GM13977 (cell line): ENCODE results near the gene DHX8.
"Not testable (repeated sequence)": the region's sequence is repeated elsewhere in the genome, so short reads cannot be mapped to it uniquely, and the experiment has no call there.

Experiments
- DNase-seq: peaks from one replicate; pipeline ENCODE4 v3.0.0; 2012; ENCODE audit warnings: low spot score
- in situ Hi-C: fragments of 300-500 bp; cut with MboI; formaldehyde crosslinking; loops from one replicate; pipeline ENCODE4 v1.12.0; 2022; ENCODE audit warnings: low sequenced_read_pairs, low pct_unique_long_range_greater_than_20kb, mixed read lengths, inconsistent platforms; ENCODE audit not compliant: unreplicated experiment
- TF ChIP-seq, protein P1 (sequence below): IDR thresholded peaks from 2 replicates; pipeline ENCODE4 v1.5.1; 2012; ENCODE audit warnings: mild to moderate bottlenecking, control low read depth; ENCODE audit not compliant: insufficient read depth; ENCODE audit errors: extremely low read depth, missing control alignments

Gene DHX8

DNA sequence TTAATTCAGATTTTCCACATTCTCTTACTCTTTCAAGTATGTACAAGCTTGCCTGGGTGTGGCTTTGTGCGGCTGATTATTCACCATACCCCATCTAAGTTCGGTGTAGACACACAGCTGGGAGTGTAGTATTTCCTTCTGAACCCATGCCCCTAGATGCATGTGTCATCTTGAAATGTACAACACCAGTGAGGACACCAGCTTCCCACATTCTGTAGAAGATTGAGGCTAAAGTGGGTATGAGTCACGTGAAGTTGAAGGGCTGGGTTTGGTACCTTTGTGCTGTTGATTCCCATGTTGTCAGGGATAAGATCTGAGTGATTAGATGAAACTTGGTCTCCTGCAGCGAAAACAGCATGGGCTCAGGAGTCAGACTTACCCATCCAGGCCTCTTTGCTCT is 14.6 kb upstream of the DHX8 start:
- no peak for DNase-seq
- TF ChIP-seq, protein P1, sequence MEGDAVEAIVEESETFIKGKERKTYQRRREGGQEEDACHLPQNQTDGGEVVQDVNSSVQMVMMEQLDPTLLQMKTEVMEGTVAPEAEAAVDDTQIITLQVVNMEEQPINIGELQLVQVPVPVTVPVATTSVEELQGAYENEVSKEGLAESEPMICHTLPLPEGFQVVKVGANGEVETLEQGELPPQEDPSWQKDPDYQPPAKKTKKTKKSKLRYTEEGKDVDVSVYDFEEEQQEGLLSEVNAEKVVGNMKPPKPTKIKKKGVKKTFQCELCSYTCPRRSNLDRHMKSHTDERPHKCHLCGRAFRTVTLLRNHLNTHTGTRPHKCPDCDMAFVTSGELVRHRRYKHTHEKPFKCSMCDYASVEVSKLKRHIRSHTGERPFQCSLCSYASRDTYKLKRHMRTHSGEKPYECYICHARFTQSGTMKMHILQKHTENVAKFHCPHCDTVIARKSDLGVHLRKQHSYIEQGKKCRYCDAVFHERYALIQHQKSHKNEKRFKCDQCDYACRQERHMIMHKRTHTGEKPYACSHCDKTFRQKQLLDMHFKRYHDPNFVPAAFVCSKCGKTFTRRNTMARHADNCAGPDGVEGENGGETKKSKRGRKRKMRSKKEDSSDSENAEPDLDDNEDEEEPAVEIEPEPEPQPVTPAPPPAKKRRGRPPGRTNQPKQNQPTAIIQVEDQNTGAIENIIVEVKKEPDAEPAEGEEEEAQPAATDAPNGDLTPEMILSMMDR: no peak
- in situ Hi-C loops: no loop called here

DNA sequence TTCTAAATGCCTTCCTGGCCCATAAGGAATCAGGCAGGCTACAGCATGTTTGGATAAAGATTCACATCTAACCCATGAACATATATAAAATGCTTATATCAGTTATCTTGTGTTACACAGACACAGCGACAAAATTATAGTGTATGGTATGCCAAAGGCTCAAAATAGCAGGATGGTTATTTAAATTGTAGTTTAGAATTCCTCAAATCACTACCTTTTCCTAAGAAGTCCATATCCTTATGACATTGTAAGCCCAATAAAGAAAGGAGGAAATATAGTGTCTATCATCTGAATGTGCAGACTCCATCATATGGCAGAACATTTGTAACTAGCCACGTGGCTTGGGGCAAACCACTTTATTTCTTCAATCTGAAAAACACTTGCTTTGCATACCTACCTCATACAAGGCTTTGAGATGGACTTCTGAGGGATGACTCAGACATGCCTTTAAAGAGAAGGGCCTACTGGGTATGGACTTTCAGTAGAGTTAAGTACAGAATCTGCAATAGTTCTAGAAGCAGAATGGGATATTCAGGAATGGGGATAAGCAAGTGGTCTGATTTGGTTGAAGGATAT is 12.1 kb upstream of the DHX8 start:
- no peak for DNase-seq
- in situ Hi-C loops: no loop called here
- TF ChIP-seq, protein P1: no peak

DNA sequence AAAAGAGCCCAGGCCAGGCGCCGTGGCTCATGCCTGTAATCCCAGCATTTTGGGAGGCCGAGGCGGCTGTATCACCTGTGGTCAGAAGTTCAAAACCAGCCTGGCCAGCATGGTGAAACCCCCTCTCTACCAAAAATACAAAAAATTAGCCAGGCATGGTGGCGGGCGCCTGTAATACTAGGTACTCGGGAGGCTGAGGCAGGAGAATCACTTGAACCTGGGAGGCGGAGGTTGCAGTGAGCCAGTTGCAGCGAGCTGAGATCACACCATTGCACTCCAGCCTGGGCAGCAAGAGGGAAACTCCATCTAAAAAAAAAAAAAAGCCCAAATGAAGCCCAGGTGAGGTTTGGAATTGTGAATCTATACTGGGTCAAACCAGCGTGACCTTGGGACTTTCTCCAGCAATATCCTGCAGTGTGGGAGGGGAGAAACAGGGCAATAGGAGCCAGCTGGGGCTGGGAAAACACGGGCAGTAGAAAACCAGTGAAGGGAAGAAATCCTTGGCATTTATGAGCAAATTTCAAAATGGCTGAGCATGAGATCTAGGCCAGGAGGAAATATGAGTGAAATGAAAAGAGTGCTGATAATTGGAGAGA is 8.2 kb upstream of the DHX8 start:
- in situ Hi-C loops: loop anchor here (5.0 kb wide), 1 partner anchor 73 kb away; no protein-coding TSS in a partner anchor
- DNase-seq: no peak
- TF ChIP-seq, protein P1: no peak

DNA sequence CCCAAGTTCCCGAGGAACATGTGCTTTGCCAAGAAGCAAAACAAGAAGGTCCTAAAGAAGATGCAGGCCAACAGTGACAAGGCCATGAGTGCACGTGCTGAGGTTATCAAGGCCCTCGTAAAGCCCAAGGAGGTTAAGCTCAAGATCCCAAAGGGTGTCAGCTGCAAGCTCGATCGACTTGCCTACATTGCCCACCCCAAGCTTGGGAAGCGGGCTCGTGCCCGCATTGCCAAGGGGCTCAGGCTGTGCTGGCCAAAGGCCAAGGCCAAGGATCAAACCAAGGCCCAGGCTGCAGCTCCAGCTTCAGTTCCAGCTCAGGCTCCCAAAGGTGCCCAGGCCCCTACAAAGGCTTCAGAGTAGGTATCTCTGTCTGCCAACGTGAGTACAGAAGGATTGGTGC is 7.5 kb upstream of the DHX8 start:
- in situ Hi-C loops: loop anchor here (5.0 kb wide), 1 partner anchor 74 kb away; no protein-coding TSS in a partner anchor
- DNase-seq: not testable (repeated sequence)

DNA sequence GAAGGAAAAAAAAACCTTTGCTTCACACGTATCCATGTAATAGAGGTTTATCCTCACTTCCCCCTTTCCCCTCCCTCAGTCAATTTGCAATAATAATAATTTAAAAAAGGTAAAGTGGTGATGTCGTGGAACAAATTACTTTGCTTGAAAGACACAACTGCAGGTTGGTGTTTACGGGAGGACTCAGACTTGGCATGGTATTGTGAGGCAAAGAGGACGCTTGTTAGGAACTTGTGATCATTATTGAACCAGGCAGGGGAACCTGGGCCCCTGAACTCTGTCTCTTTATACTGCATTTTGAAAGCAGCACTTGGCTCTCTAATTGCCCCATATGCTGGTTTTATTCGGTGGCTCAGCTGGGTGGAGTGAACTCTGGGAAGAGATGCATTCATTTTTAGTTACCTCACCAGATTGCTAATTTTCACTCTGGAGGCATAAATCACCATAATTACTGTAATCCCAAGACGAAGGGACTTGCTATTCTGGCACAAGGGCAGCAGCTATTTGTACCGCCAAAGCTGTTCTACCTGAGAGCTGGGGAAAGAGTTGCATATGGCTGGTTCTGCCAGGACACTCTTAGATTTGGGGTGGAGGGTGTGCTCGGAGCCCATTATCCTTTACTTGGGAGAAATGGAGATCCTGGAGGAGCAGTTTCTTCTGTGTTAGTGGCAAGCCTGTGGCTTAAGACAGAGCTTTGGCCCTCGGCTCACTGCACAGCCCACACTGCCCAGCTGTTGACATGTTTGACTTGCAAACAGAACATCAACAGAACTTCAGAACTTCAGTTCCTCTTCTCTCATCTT is 5.7 kb upstream of the DHX8 start:
- in situ Hi-C loops: loop anchor here (5.0 kb wide), 1 partner anchor 76 kb away; no protein-coding TSS in a partner anchor
- TF ChIP-seq, protein P1: no peak
- no peak for DNase-seq

DNA sequence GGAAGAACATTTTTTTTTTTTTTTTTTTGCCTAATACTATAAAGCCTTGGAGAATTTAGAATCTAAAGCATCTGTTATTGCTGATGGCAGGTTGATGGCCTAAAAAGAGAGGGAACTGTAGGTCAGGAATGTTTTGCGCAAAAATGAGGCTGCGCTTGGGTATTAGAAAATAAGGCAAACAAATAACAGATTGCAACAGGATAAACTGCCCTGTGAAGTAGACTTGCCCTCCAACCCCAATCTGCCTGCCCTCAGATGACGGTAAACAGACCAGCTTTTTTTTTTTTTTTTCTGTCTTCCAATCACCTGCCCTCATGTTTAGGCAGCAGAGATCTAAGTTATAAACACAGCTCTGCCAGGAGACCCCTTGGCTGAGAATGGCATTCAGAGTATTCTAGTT is 3.8 kb upstream of the DHX8 start:
- in situ Hi-C loops: loop anchor here (5.0 kb wide), 1 partner anchor 78 kb away; no protein-coding TSS in a partner anchor
- TF ChIP-seq, protein P1: no peak
- no peak for DNase-seq
